Fibroblast of lung (primary cell): Measurements from ENCODE around the gene IMPACT. TPM values are rescaled to one million over a fixed set of nuclear protein-coding genes. Genes with fewer than 3 reads are reported as not detected.

Experiments used
- DNase-seq, 2 donors: peaks; one replicate each; pipeline versions ENCODE4 v3.0.0 to v3.0.0-alpha.2; 2010; ENCODE audit warnings: low read depth in 2 of 2
- H2AFZ ChIP-seq: 2 replicates; pipeline ENCODE4 v1.5.1; 2012; ENCODE audit warnings: low read length, control low read depth, inconsistent platforms
- H3K27ac ChIP-seq: 2 replicates; pipeline ENCODE4 v1.5.1; 2011; ENCODE audit warnings: low read length, control low read depth; ENCODE audit not compliant: insufficient read depth
- H3K27me3 ChIP-seq: 2 replicates; pipeline ENCODE4 v1.5.1; 2011; ENCODE audit warnings: mild to moderate bottlenecking, low read length; ENCODE audit not compliant: control insufficient read depth, insufficient read depth
- H3K36me3 ChIP-seq: 2 replicates; pipeline ENCODE4 v1.5.1; 2011; ENCODE audit warnings: low read length; ENCODE audit not compliant: control insufficient read depth, insufficient read depth
- H3K4me1 ChIP-seq: 2 replicates; pipeline ENCODE4 v1.5.1; 2011; ENCODE audit warnings: low read length; ENCODE audit not compliant: control insufficient read depth, insufficient read depth; ENCODE audit errors: extremely low read depth
- H3K4me2 ChIP-seq: 2 replicates; pipeline ENCODE4 v1.5.1; 2011; ENCODE audit warnings: low read length, control low read depth; ENCODE audit not compliant: insufficient read depth; ENCODE audit errors: extremely low read depth
- H3K4me3 ChIP-seq, 4 experiments: fragments of 200-600 bp in 1 of 4; sonication (generic) in 1 of 4; replicated peaks in 1 of 4; 2 replicates each; pipeline ENCODE4 v1.5.1; 2011 to 2016; ENCODE audit warnings: low read length in 4 of 4, low read depth in 3 of 4, mild to moderate bottlenecking in 3 of 4, control low read depth in 2 of 4, inconsistent platforms in 1 of 4, mixed read lengths in 1 of 4; ENCODE audit not compliant: insufficient read depth in 1 of 4; ENCODE audit errors: control extremely low read depth in 1 of 4
- H3K79me2 ChIP-seq: 2 replicates; pipeline ENCODE4 v1.5.1; 2012; ENCODE audit warnings: mild to moderate bottlenecking, low read length, inconsistent platforms; ENCODE audit not compliant: control insufficient read depth, insufficient read depth
- H3K9ac ChIP-seq: 2 replicates; pipeline ENCODE4 v1.5.1; 2011; ENCODE audit warnings: mild to moderate bottlenecking, low read length, control low read depth; ENCODE audit not compliant: insufficient read depth
- H3K9me3 ChIP-seq: 2 replicates; pipeline ENCODE4 v1.5.1; 2012; ENCODE audit warnings: low read depth, low read length; ENCODE audit not compliant: control insufficient read depth, insufficient read depth
- H4K20me1 ChIP-seq: 2 replicates; pipeline ENCODE4 v1.5.1; 2011; ENCODE audit warnings: low read length; ENCODE audit not compliant: control insufficient read depth, insufficient read depth; ENCODE audit errors: extremely low read depth
- CTCF ChIP-seq, 2 donors: IDR thresholded peaks in 1 of 2; conservative IDR thresholded peaks in 1 of 2; 1 replicate in 1 of 2; 2 replicates in 1 of 2; pipeline ENCODE4 v1.5.1; 2011 to 2012; ENCODE audit warnings: low read length in 2 of 2, control low read depth in 1 of 2, inconsistent platforms in 1 of 2, low read depth in 1 of 2, mild to moderate bottlenecking in 1 of 2
- EZH2 ChIP-seq: IDR thresholded peaks from 2 replicates; pipeline ENCODE4 v1.5.1; 2012; ENCODE audit warnings: low read length, control low read depth, mild to moderate bottlenecking; ENCODE audit errors: missing control alignments
- polyA plus RNA-seq, 2 donors: library from polyadenylated mRNA; depleted of rRNA in 1 of 2; stranded (reverse) in 1 of 2; unstranded in 1 of 2; fragments of >200 nt; gene quantifications; 2 replicates each; pipeline ENCODE4 v1.2.1, GENCODE V29; 2011 to 2012; ENCODE audit warnings: missing spikeins in 1 of 2
- total RNA-seq: library from RNA; depleted of rRNA; stranded (reverse); fragments of >200 nt; gene quantifications from 2 replicates; pipeline ENCODE4 v1.2.1, GENCODE V29; 2014

The IMPACT gene
- total and polyA plus RNA-seq, 2 donors (not counting 1 experiment from before 2014, with no cell fraction given): 35.7 to 42.8 TPM

GRCh38 chr18:24490539-24490938, 64.1 kb downstream of the IMPACT start:
- H3K4me2 ChIP-seq: no peak overlapping the region
- DNase-seq: peak in 1 of 2 donors; percentile 20
- H3K9me3 ChIP-seq: no peaks in the 10 kb centered on the region
- no peaks in the 10 kb centered on the region for H3K79me2 ChIP-seq
- no peak overlapping the region for H3K9ac ChIP-seq
- TF ChIP-seq CTCF (conservative IDR thresholded peaks at IDR 0.05 in 1 of 2, IDR thresholded peaks at IDR 0.05 in 1 of 2; ENCODE audit: low read depth in 1 of 2, low read length in 2 of 2) (no peak), EZH2 (no peak)
- peak overlapping the region; percentile 12 for H2AFZ ChIP-seq
- H3K36me3 ChIP-seq: no peaks in the 10 kb centered on the region
- H3K4me3 ChIP-seq: no peak overlapping the region
- peaks cover 7% of the 10 kb centered on the region for H3K27me3 ChIP-seq
- no peaks in the 10 kb centered on the region for H4K20me1 ChIP-seq
- H3K4me1 ChIP-seq: no peaks in the 10 kb centered on the region
- H3K27ac ChIP-seq: no peak overlapping the region

- no peak overlapping the region for H3K4me2 ChIP-seq
- H3K9ac ChIP-seq: no peak overlapping the region
- no peaks in the 10 kb centered on the region for H4K20me1 ChIP-seq
- no peak overlapping the region for H3K27ac ChIP-seq
- H3K9me3 ChIP-seq: no peaks in the 10 kb centered on the region
- no peak overlapping the region for H2AFZ ChIP-seq
- H3K36me3 ChIP-seq: no peaks in the 10 kb centered on the region
- DNase-seq: no peak
- TF ChIP-seq EZH2 (no peak), CTCF (conservative IDR thresholded peaks at IDR 0.05 in 1 of 2, IDR thresholded peaks at IDR 0.05 in 1 of 2; ENCODE audit: low read depth in 1 of 2, low read length in 2 of 2) (no peak)
- H3K79me2 ChIP-seq: no peaks in the 10 kb centered on the region
- no peaks in the 10 kb centered on the region for H3K4me1 ChIP-seq
- no peak overlapping the region for H3K4me3 ChIP-seq
- no peaks in the 10 kb centered on the region for H3K27me3 ChIP-seq
These were observed 65.7 kb downstream of the IMPACT start for GRCh38 chr18:24491927-24492834.

- Histone ChIP-seq H2AFZ (no peak overlapping the region), H3K9ac (no peak overlapping the region), H3K36me3 (no peaks in the 10 kb centered on the region), H3K4me1 (peaks cover 2% of the 10 kb centered on the region), H3K4me2 (no peak overlapping the region), H3K79me2 (no peaks in the 10 kb centered on the region), H3K4me3 (no peak overlapping the region), H3K27me3 (no peaks in the 10 kb centered on the region), H4K20me1 (no peaks in the 10 kb centered on the region), H3K9me3 (no peaks in the 10 kb centered on the region), H3K27ac (no peak overlapping the region)
- no peak for DNase-seq
- TF ChIP-seq EZH2 (no peak), CTCF (conservative IDR thresholded peaks at IDR 0.05 in 1 of 2, IDR thresholded peaks at IDR 0.05 in 1 of 2; ENCODE audit: low read depth in 1 of 2, low read length in 2 of 2) (no peak)
These were observed 68.1 kb downstream of the IMPACT start for GRCh38 chr18:24494586-24494985.
